ENCODE data around the gene ARRDC4.

- no peak for TF ChIP-seq CTCF (conservative IDR thresholded peaks at IDR 0.05; ENCODE audit: low read length)
- no peak for TF ChIP-seq EZH2phosphoT487 (IDR thresholded peaks at IDR 0.05; ENCODE audit: borderline replicate concordance)
Observed at GRCh38 chr15:97966246-97966645, 5.7 kb downstream of the ARRDC4 start.
